HEK293T (cell line): ENCODE data around the gene ADAM10.

Experiments used
- ARNT ChIP-seq: fragments of 450-650 bp; IDR thresholded peaks from 2 replicates; pipeline ENCODE4 v1.6.1; 2017; ENCODE audit warnings: mild to moderate bottlenecking
- BHLHE40 ChIP-seq: fragments of 450-650 bp; IDR thresholded peaks from 2 replicates; pipeline ENCODE4 v1.6.1; 2016; ENCODE audit warnings: mild to moderate bottlenecking, moderate library complexity, borderline replicate concordance
- CTBP1 ChIP-seq: fragments of 450-650 bp; IDR thresholded peaks from 2 replicates; pipeline ENCODE4 v1.6.1; 2016; ENCODE audit warnings: borderline replicate concordance
- ELF4 ChIP-seq: fragments of 450-650 bp; IDR thresholded peaks from 2 replicates; pipeline ENCODE4 v1.6.1; 2017; ENCODE audit warnings: antibody characterized with exemption
- FOXA1 ChIP-seq: fragments of 450-650 bp; IDR thresholded peaks from 2 replicates; pipeline ENCODE4 v1.6.1; 2016; ENCODE audit warnings: mild to moderate bottlenecking
- FOXK2 ChIP-seq: fragments of 450-650 bp; IDR thresholded peaks from 2 replicates; pipeline ENCODE4 v1.6.1; 2016; ENCODE audit warnings: mild to moderate bottlenecking
- FOXM1 ChIP-seq: fragments of 450-650 bp; IDR thresholded peaks from 2 replicates; pipeline ENCODE4 v1.6.1; 2017; ENCODE audit warnings: mild to moderate bottlenecking, borderline replicate concordance
- HDGF ChIP-seq: fragments of 450-650 bp; IDR thresholded peaks from 2 replicates; pipeline ENCODE4 v1.6.1; 2017; ENCODE audit warnings: antibody characterized with exemption, borderline replicate concordance
- L3MBTL2 ChIP-seq: fragments of 450-650 bp; conservative IDR thresholded peaks from 2 replicates; pipeline ENCODE4 v1.6.1; 2016; ENCODE audit warnings: mild to moderate bottlenecking
- LEF1 ChIP-seq: fragments of 450-650 bp; IDR thresholded peaks from 2 replicates; pipeline ENCODE4 v1.6.1; 2017; ENCODE audit warnings: mild to moderate bottlenecking, borderline replicate concordance
- NFRKB ChIP-seq: fragments of 450-650 bp; IDR thresholded peaks from 2 replicates; pipeline ENCODE4 v1.6.1; 2016; ENCODE audit warnings: mild to moderate bottlenecking, moderate library complexity
- PKNOX1 ChIP-seq: fragments of 450-650 bp; IDR thresholded peaks from 2 replicates; pipeline ENCODE4 v1.6.1; 2016
- SP1 ChIP-seq: fragments of 450-650 bp; IDR thresholded peaks from 2 replicates; pipeline ENCODE4 v1.6.1; 2017
- ZNF384 ChIP-seq: fragments of 450-650 bp; IDR thresholded peaks from 2 replicates; pipeline ENCODE4 v1.6.1; 2016

- no peak for TF ChIP-seq ELF4
- TF ChIP-seq L3MBTL2 = no peak
- no peak for TF ChIP-seq SP1
- TF ChIP-seq HDGF = no peak
- no peak for TF ChIP-seq ARNT
- TF ChIP-seq NFRKB = no peak
- TF ChIP-seq PKNOX1 = no peak
- TF ChIP-seq FOXK2 = no peak
- TF ChIP-seq BHLHE40 = no peak
- no peak for TF ChIP-seq FOXM1
- no peak for TF ChIP-seq LEF1
- no peak for TF ChIP-seq FOXA1
- no peak for TF ChIP-seq CTBP1
- TF ChIP-seq ZNF384 = no peak
Observed at GRCh38 chr15:58576657-58577056, 172.8 kb downstream of the ADAM10 start.
